ENCODE results near the gene NSUN2. TPM values are rescaled to one million over a fixed set of nuclear protein-coding genes. Genes with fewer than 3 reads are reported as not detected.
A peak's percentile ranks its signal among the peaks of the same experiment; 100 is the strongest.

Gene NSUN2
- total RNA-seq, 2 donors from 2014 or later, result 42.2 to 52.6 TPM

- DNase-seq (ENCODE audit: low spot score) (no peak), ATAC-seq (ENCODE audit: insufficient number of reproducible peaks, low FRiP score, low read depth) (no peak)
- Histone ChIP-seq H3K9me3 (no peaks in the 10 kb centered on the region), H3K4me3 (no peak overlapping the region), H3K36me3 (no peaks in the 10 kb centered on the region), H3K27me3 (replicated peaks; ENCODE audit: insufficient read depth) (no peaks in the 10 kb centered on the region), H3K4me1 (ENCODE audit: control insufficient read depth in 1 of 2, low read depth in 2 of 2) (peaks cover 7 to 25% of the 10 kb centered on the region in 2 donors), H3K27ac (no peak overlapping the region)
- no peak for TF ChIP-seq CTCF (IDR thresholded peaks at IDR 0.05)
Observed at GRCh38 chr5:6585168-6585567, 47.7 kb downstream of the NSUN2 start.

GRCh38 chr5:6584727-6585126, 48.1 kb downstream of the NSUN2 start:
- Histone ChIP-seq H3K4me3 (no peak overlapping the region), H3K36me3 (no peaks in the 10 kb centered on the region), H3K27ac (no peak overlapping the region), H3K9me3 (no peaks in the 10 kb centered on the region), H3K27me3 (replicated peaks; ENCODE audit: insufficient read depth) (no peaks in the 10 kb centered on the region), H3K4me1 (ENCODE audit: control insufficient read depth in 1 of 2, low read depth in 2 of 2) (peaks cover 7 to 25% of the 10 kb centered on the region in 2 donors)
- DNase-seq (ENCODE audit: low spot score) (no peak), ATAC-seq (ENCODE audit: insufficient number of reproducible peaks, low FRiP score, low read depth) (no peak)
- no peak for TF ChIP-seq CTCF (IDR thresholded peaks at IDR 0.05)

- peaks cover 7 to 25% of the 10 kb centered on the region in 2 donors for H3K4me1 ChIP-seq (ENCODE audit: control insufficient read depth in 1 of 2, low read depth in 2 of 2)
- H3K4me3 ChIP-seq, result no peak overlapping the region
- no peaks in the 10 kb centered on the region for H3K36me3 ChIP-seq
- H3K27me3 ChIP-seq (replicated peaks; ENCODE audit: insufficient read depth), result no peaks in the 10 kb centered on the region
- H3K9me3 ChIP-seq, result no peaks in the 10 kb centered on the region
- no peak for ATAC-seq (ENCODE audit: insufficient number of reproducible peaks, low FRiP score, low read depth)
- no peak for TF ChIP-seq CTCF (IDR thresholded peaks at IDR 0.05)
- H3K27ac ChIP-seq, result no peak overlapping the region
- no peak for DNase-seq (ENCODE audit: low spot score)
Observed at GRCh38 chr5:6584101-6584645, 48.7 kb downstream of the NSUN2 start.

GRCh38 chr5:6583049-6583880, 49.6 kb downstream of the NSUN2 start:
- DNase-seq (ENCODE audit: low spot score), result no peak
- TF ChIP-seq CTCF (IDR thresholded peaks at IDR 0.05), result peak; percentile 55

GRCh38 chr5:6582507-6583048, 50.3 kb downstream of the NSUN2 start:
- H3K36me3 ChIP-seq, result no peaks in the 10 kb centered on the region
- H3K4me1 ChIP-seq (ENCODE audit: control insufficient read depth in 1 of 2, low read depth in 2 of 2), result peaks cover 7 to 25% of the 10 kb centered on the region in 2 donors
- no peaks in the 10 kb centered on the region for H3K27me3 ChIP-seq (replicated peaks; ENCODE audit: insufficient read depth)
- no peak for TF ChIP-seq CTCF (IDR thresholded peaks at IDR 0.05)
- peak overlapping the region; percentile 67 for H3K4me3 ChIP-seq
- no peaks in the 10 kb centered on the region for H3K9me3 ChIP-seq
- no peak overlapping the region for H3K27ac ChIP-seq
- DNase-seq (ENCODE audit: low spot score) (no peak), ATAC-seq (ENCODE audit: insufficient number of reproducible peaks, low FRiP score, low read depth) (no peak)

More at GRCh38 chr5:6583049-6583880, 49.6 kb downstream of the NSUN2 start:
- Histone ChIP-seq H3K27ac (no peak overlapping the region), H3K9me3 (no peaks in the 10 kb centered on the region), H3K36me3 (no peaks in the 10 kb centered on the region), H3K4me1 (ENCODE audit: control insufficient read depth in 1 of 2, low read depth in 2 of 2) (peaks cover 7 to 25% of the 10 kb centered on the region in 2 donors), H3K4me3 (peak overlapping the region; percentile 67), H3K27me3 (replicated peaks; ENCODE audit: insufficient read depth) (no peaks in the 10 kb centered on the region)
- ATAC-seq (ENCODE audit: insufficient number of reproducible peaks, low FRiP score, low read depth), result peak; percentile 38

Data from thoracic aorta (tissue), 2 donors.